ENCODE measurements around the gene NEK10.

The NEK10 gene

GRCh38 chr3:27366062-27366591, 3.1 kb downstream of the NEK10 start:
- intact Hi-C loops (cut with DNase I; ENCODE audit: low total_unique reads): no loop called here
- no peak for DNase-seq
- Histone ChIP-seq H3K27me3 (no peaks in the 10 kb centered on the region), H3K4me3 (no peak overlapping the region), H3K36me3 (no peaks in the 10 kb centered on the region), H3K27ac (no peak overlapping the region), H3K9me3 (no peaks in the 10 kb centered on the region), H3K4me1 (peaks cover 0 to 8% (median 0%) of the 10 kb centered on the region in 4 donors)
- no peak for TF ChIP-seq CTCF (IDR thresholded peaks at IDR 0.05)

GRCh38 chr3:27360113-27361078, 8.8 kb downstream of the NEK10 start:
- Histone ChIP-seq H3K27me3 (no peaks in the 10 kb centered on the region), H3K4me1 (no peaks in the 10 kb centered on the region), H3K36me3 (no peaks in the 10 kb centered on the region), H3K9me3 (no peaks in the 10 kb centered on the region), H3K4me3 (no peak overlapping the region), H3K27ac (no peak overlapping the region)
- DNase-seq: no peak
- no peak for TF ChIP-seq CTCF (IDR thresholded peaks at IDR 0.05)
- intact Hi-C loops (cut with DNase I; ENCODE audit: low total_unique reads): no loop called here

GRCh38 chr3:27358372-27358771, 10.8 kb downstream of the NEK10 start:
- TF ChIP-seq CTCF (IDR thresholded peaks at IDR 0.05): no peak
- no peaks in the 10 kb centered on the region for H3K9me3 ChIP-seq
- H3K4me1 ChIP-seq: no peaks in the 10 kb centered on the region
- H3K4me3 ChIP-seq: no peak overlapping the region
- no peaks in the 10 kb centered on the region for H3K27me3 ChIP-seq
- intact Hi-C loops (cut with DNase I; ENCODE audit: low total_unique reads): no loop called here
- DNase-seq: no peak
- H3K27ac ChIP-seq: no peak overlapping the region
- H3K36me3 ChIP-seq: no peaks in the 10 kb centered on the region

- no peaks in the 10 kb centered on the region for H3K27me3 ChIP-seq
- no peaks in the 10 kb centered on the region for H3K9me3 ChIP-seq
- peak; percentile 41 to 43 for TF ChIP-seq CTCF (IDR thresholded peaks at IDR 0.05)
- no peaks in the 10 kb centered on the region for H3K4me1 ChIP-seq
- H3K4me3 ChIP-seq: no peak overlapping the region
- intact Hi-C loops (cut with DNase I; ENCODE audit: low total_unique reads): no loop called here
- peak in 1 of 2 donors; percentile 51 for DNase-seq
- no peak overlapping the region for H3K27ac ChIP-seq
- no peaks in the 10 kb centered on the region for H3K36me3 ChIP-seq
Observed at GRCh38 chr3:27357665-27358258, 11.4 kb downstream of the NEK10 start.

GRCh38 chr3:27356976-27357375, 12.2 kb downstream of the NEK10 start:
- DNase-seq: no peak
- intact Hi-C loops (cut with DNase I; ENCODE audit: low total_unique reads): no loop called here
- H3K27me3 ChIP-seq: no peaks in the 10 kb centered on the region
- no peaks in the 10 kb centered on the region for H3K9me3 ChIP-seq
- no peak overlapping the region for H3K27ac ChIP-seq
- no peak for TF ChIP-seq CTCF (IDR thresholded peaks at IDR 0.05)
- no peak overlapping the region for H3K4me3 ChIP-seq
- no peaks in the 10 kb centered on the region for H3K4me1 ChIP-seq
- no peaks in the 10 kb centered on the region for H3K36me3 ChIP-seq

All from tibial artery (tissue), 4 donors.